ENCODE results near the gene KIAA0319L.

GRCh38 chr1:35586808-35587207 is 29.6 kb upstream of the KIAA0319L start:
- no peak for TF ChIP-seq CTCF (conservative IDR thresholded peaks at IDR 0.05; ENCODE audit: low read depth, low read length)
- TF ChIP-seq EZH2 (IDR thresholded peaks at IDR 0.05; ENCODE audit: low read length, unreplicated experiment): no peak

All from PC-3 (cell line).